ENCODE data around the gene VSIG1.

- TF ChIP-seq EZH2 (IDR thresholded peaks at IDR 0.05; ENCODE audit: borderline replicate concordance, insufficient read depth, low read depth, low read length, poor library complexity, severe bottlenecking) (no peak), CTCF (IDR thresholded peaks at IDR 0.05) (no peak)
Measured at GRCh38 chrX:108122748-108123147, 77.9 kb downstream of the VSIG1 start.

All from B cell (primary cell).